IMR-90 (cell line): ENCODE results near the gene OGFOD3.

Experiments used
- BHLHE40 ChIP-seq: fragments of 150-350 bp; IDR thresholded peaks from 2 replicates; pipeline ENCODE4 v1.6.1; 2016; ENCODE audit warnings: mild to moderate bottlenecking, low read depth, low read length
- CTCF ChIP-seq: conservative IDR thresholded peaks from 2 replicates; pipeline ENCODE4 v1.5.1; 2012; ENCODE audit warnings: mild to moderate bottlenecking, low read depth, low read length, improper control_type of control experiment
- ELK1 ChIP-seq: fragments of 150-350 bp; IDR thresholded peaks from 2 replicates; pipeline ENCODE4 v1.6.1; 2016; ENCODE audit warnings: low read depth, mild to moderate bottlenecking, low read length, moderate library complexity, borderline replicate concordance
- MAFK ChIP-seq: IDR thresholded peaks from 2 replicates; pipeline ENCODE4 v1.6.1; 2012; ENCODE audit warnings: low read depth, low read length, improper control_type of control experiment
- MAZ ChIP-seq: IDR thresholded peaks from 2 replicates; pipeline ENCODE4 v1.6.1; 2012; ENCODE audit warnings: low read depth, mild to moderate bottlenecking, low read length, improper control_type of control experiment, moderate library complexity, borderline replicate concordance
- MXI1 ChIP-seq: IDR thresholded peaks from 2 replicates; pipeline ENCODE4 v1.6.1; 2012; ENCODE audit warnings: low read depth, mild to moderate bottlenecking, low read length, moderate library complexity, borderline replicate concordance
- POLR2A ChIP-seq: IDR thresholded peaks from 2 replicates; pipeline ENCODE4 v1.6.1; 2012; ENCODE audit warnings: mild to moderate bottlenecking, low read depth, low read length
- RAD21 ChIP-seq: IDR thresholded peaks from 2 replicates; pipeline ENCODE4 v1.6.1; 2012; ENCODE audit warnings: low read length, improper control_type of control experiment
- RCOR1 ChIP-seq: IDR thresholded peaks from 2 replicates; pipeline ENCODE4 v1.6.1; 2012; ENCODE audit warnings: mild to moderate bottlenecking, low read length, improper control_type of control experiment; ENCODE audit not compliant: insufficient replicate concordance
- RFX5 ChIP-seq: IDR thresholded peaks from 2 replicates; pipeline ENCODE4 v1.8.0; 2012; ENCODE audit warnings: low read depth, mild to moderate bottlenecking, low read length, moderate library complexity
- SMC3 ChIP-seq: fragments of 150-350 bp; IDR thresholded peaks from 2 replicates; pipeline ENCODE4 v1.6.1; 2016; ENCODE audit warnings: low read depth, mild to moderate bottlenecking, antibody characterized with exemption, low read length, moderate library complexity
- USF2 ChIP-seq: fragments of 150-350 bp; IDR thresholded peaks from 2 replicates; pipeline ENCODE4 v1.6.1; 2017; ENCODE audit warnings: mild to moderate bottlenecking, antibody characterized with exemption, low read length, low read depth

GRCh38 chr17:82441691-82442487, 23.5 kb upstream of the OGFOD3 start:
- TF ChIP-seq CTCF (no peak), SMC3 (no peak), POLR2A (no peak), MAZ (no peak), MXI1 (no peak), RCOR1 (no peak), MAFK (no peak), USF2 (no peak), RFX5 (no peak), RAD21 (no peak), BHLHE40 (no peak), ELK1 (no peak)
